HepG2 (cell line): ENCODE results near the gene ISG20. TPM values are rescaled to one million over a fixed set of nuclear protein-coding genes. Genes with fewer than 3 reads are reported as not detected.
A peak's percentile ranks its signal among the peaks of the same experiment; 100 is the strongest.

Experiments used
- ATAC-seq: fragments of 200-7000 bp; cut with Tn5 transposase; 3 replicates; pipeline ENCODE4 v1.9.1; 2020; ENCODE audit warnings: mild to moderate bottlenecking, moderate library complexity
- BruUV-seq: library from RNA; stranded (reverse); fragments of 400-500 nt; replicated peaks from 2 replicates; lab custom pipeline; 2021; lab: Mats Ljungman, UMichigan
- CTCF ChIA-PET: fragments of 300-600 bp; formaldehyde crosslinking; extraction: SDS; loops from one replicate; lab custom pipeline; 2021; ENCODE audit warnings: low total read pairs, inconsistent platforms, low intra/inter-chr PET ratio; lab: Yijun Ruan, JAX
- POLR2A ChIA-PET: fragments of 350-600 bp; sonication (Branson Sonifier 250); formaldehyde crosslinking; loops from one replicate; lab custom pipeline; 2020; ENCODE audit warnings: antibody characterized with exemption, inconsistent platforms; lab: Yijun Ruan, JAX
- DNase-seq: peaks from one replicate; pipeline ENCODE4 v3.0.0-alpha.2; 2015; ENCODE audit warnings: low spot score
- FAIRE-seq: peaks from 3 replicates; lab custom pipeline; 2011; peaks lifted over from hg19 to GRCh38; lab: Jason Lieb, UNC
- H2AFZ ChIP-seq: one replicate; pipeline ENCODE4 v1.6.1; 2011; ENCODE audit warnings: low read length, inconsistent platforms
- H3K27ac ChIP-seq: fragments of 300-600 bp; 3 replicates; pipeline ENCODE4 v1.8.0; 2011; ENCODE audit warnings: mixed run types, mild to moderate bottlenecking, mixed read lengths, low read length, inconsistent platforms; ENCODE audit not compliant: insufficient read depth; ENCODE audit errors: extremely low read length
- H3K27me3 ChIP-seq, 2 experiments: fragments of 200-600 bp in 1 of 2; 2 replicates in 1 of 2; 3 replicates in 1 of 2; pipeline versions ENCODE4 v1.6.0 to v1.8.0; 2011; ENCODE audit warnings: low read length in 2 of 2, mild to moderate bottlenecking in 2 of 2, moderate library complexity in 2 of 2, inconsistent platforms in 1 of 2; ENCODE audit not compliant: insufficient read depth in 2 of 2, control insufficient read depth in 1 of 2
- H3K36me3 ChIP-seq, 2 experiments: fragments of 200-600 bp in 1 of 2; replicated peaks in 1 of 2; 2 replicates in 1 of 2; 3 replicates in 1 of 2; pipeline versions ENCODE4 v1.5.1 to v1.8.0; 2011; ENCODE audit warnings: low read length in 2 of 2, inconsistent platforms in 1 of 2; ENCODE audit not compliant: insufficient read depth in 2 of 2, control insufficient read depth in 1 of 2
- H3K4me1 ChIP-seq: 2 replicates; pipeline ENCODE4 v1.5.1; 2012; ENCODE audit warnings: low read length, inconsistent platforms; ENCODE audit not compliant: insufficient read depth
- H3K4me2 ChIP-seq: 2 replicates; pipeline ENCODE4 v1.6.0; 2011; ENCODE audit warnings: low read depth, low read length, inconsistent platforms
- H3K4me3 ChIP-seq, 3 experiments: fragments of 200-600 bp in 1 of 3; sonication (generic), shearing (Covaris generic) in 1 of 3; replicated peaks in 1 of 3; 2 replicates each; pipeline ENCODE4 v1.5.1; 2011 to 2016; ENCODE audit warnings: low read length in 3 of 3, inconsistent platforms in 2 of 3, low read depth in 2 of 3, mild to moderate bottlenecking in 2 of 3, control low read depth in 1 of 3, mixed read lengths in 1 of 3; ENCODE audit not compliant: insufficient read depth in 1 of 3
- H3K79me2 ChIP-seq: one replicate; pipeline ENCODE4 v1.6.1; 2011; ENCODE audit warnings: low read length, inconsistent platforms; ENCODE audit not compliant: insufficient read depth
- H3K9ac ChIP-seq: 2 replicates; pipeline ENCODE4 v1.6.0; 2011; ENCODE audit warnings: mild to moderate bottlenecking, low read depth, low read length, inconsistent platforms; ENCODE audit not compliant: insufficient read depth
- H3K9me3 ChIP-seq: 2 replicates; pipeline ENCODE4 v1.5.1; 2012; ENCODE audit warnings: mild to moderate bottlenecking, low read length
- H4K20me1 ChIP-seq: 2 replicates; pipeline ENCODE4 v1.6.0; 2011; ENCODE audit warnings: inconsistent platforms, mild to moderate bottlenecking, low read length, moderate library complexity; ENCODE audit not compliant: insufficient read depth
- ARNT ChIP-seq: fragments of 450-650 bp; IDR thresholded peaks from 2 replicates; pipeline ENCODE4 v1.6.1; 2017
- ETV6 ChIP-seq: sonication (generic); formaldehyde crosslinking; conservative IDR thresholded peaks from 2 replicates; pipeline ENCODE4 v1.4.0; 2020; ENCODE audit warnings: missing genetic modification reagents
- MYC ChIP-seq: sonication (generic); formaldehyde crosslinking; IDR thresholded peaks from 2 replicates; pipeline ENCODE4 v1.9.0; 2021; ENCODE audit warnings: missing genetic modification reagents, borderline replicate concordance
- PHB2 ChIP-seq: fragments of 450-650 bp; IDR thresholded peaks from 2 replicates; pipeline ENCODE4 v1.6.1; 2018; ENCODE audit not compliant: partially characterized antibody
- ZFP36 ChIP-seq: fragments of 150-350 bp; IDR thresholded peaks from 2 replicates; pipeline ENCODE4 v1.6.1; 2018; ENCODE audit warnings: borderline replicate concordance, low read length, low read depth; ENCODE audit not compliant: partially characterized antibody
- ZMYM3 ChIP-seq: sonication (generic); formaldehyde crosslinking; IDR thresholded peaks from 2 replicates; pipeline ENCODE4 v1.5.1; 2020; ENCODE audit warnings: mild to moderate bottlenecking, missing genetic modification reagents
- ZNF768 ChIP-seq: sonication (generic); formaldehyde crosslinking; IDR thresholded peaks from 2 replicates; pipeline ENCODE4 v1.4.0; 2020; ENCODE audit warnings: missing genetic modification reagents
- WGBS: methylation state at CpG from one replicate; pipeline ENCODE4 v1.1.6; 2017; ENCODE audit warnings: low lambda C conversion rate; 5-methylcytosine and 5-hydroxymethylcytosine counted together
- in situ Hi-C: cut with HindIII; loops from 2 replicates; pipeline ENCODE4 v1.10.0; 2017; ENCODE audit warnings: low pct_unique_long_range_greater_than_20kb; ENCODE audit not compliant: extremely low pct_ligation_motif_present
- intact Hi-C: fragments of 100-400 bp; cut with micrococcal nuclease; formaldehyde crosslinking; loops from one replicate; pipeline ENCODE4 v1.10.0; 2022; ENCODE audit not compliant: unreplicated experiment
- polyA plus RNA-seq, 8 experiments: library from polyadenylated mRNA; depleted of rRNA in 3 of 8; stranded (reverse) in 7 of 8; unstranded in 1 of 8; fragments of >200 nt; fragmentation: Illumina TruSeq in 4 of 8; extraction: Trizol in 4 of 8; gene quantifications; 2 replicates each; pipeline versions ENCODE4 v1.2.1 to v1.2.3, GENCODE V29; 2011 to 2016; ENCODE audit warnings: low read depth in 4 of 8, missing spikeins in 1 of 8, mixed read lengths in 1 of 8; ENCODE audit not compliant: insufficient read depth in 1 of 8
- total RNA-seq, 5 experiments: library from RNA; depleted of rRNA; stranded (reverse); fragments of >200 nt; fragmentation: Illumina TruSeq; extraction: Trizol; gene quantifications; 2 replicates each; pipeline ENCODE4 v1.2.3, GENCODE V29; 2016; ENCODE audit warnings: low read depth in 1 of 5
- TF ChIP-seq, protein P1 (sequence below): sonication (generic); formaldehyde crosslinking; IDR thresholded peaks from 2 replicates; pipeline ENCODE4 v1.8.0; 2022; ENCODE audit warnings: mild to moderate bottlenecking, missing genetic modification reagents, moderate library complexity

The ISG20 gene
- total and polyA plus RNA-seq, 2 of the 13 experiments (the other 11 are each of a cell fraction or from before 2014, with no cell fraction given): 6.3 to 31.5 TPM

DNA sequence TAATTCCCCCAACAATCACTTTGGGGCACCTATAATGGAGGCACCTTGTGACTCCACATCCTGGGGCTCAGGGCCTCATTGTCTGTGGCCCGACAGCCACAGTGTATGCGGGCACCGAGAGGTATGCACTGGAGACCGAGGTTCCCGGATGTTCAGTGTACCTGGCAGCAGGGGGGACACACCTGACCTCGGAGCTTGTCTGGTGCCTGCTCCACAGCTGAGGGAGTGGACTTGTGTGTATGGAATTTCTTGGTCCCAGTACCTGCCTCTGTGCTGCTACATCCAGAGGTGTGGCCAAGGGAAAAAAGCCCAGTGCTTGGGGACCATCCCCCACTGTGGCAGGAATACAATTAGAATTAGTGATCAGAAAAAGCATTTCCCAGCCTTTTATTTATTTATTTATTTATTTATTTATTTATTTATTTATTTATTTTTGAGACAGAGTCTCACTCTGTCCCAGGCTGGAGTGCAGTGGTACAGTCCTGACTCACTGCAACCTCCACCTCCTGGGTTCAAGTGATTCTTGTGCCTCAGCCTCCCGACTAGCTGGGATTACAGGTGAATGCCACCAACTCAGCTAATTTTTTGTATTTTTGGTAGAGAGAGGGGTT lies 26.5 kb upstream of the ISG20 start:
- Histone ChIP-seq H3K27me3 (0 out of 5 replicates have a peak, but pooled peaks cover 0 to 2% of the 10 kb centered on the region in 2 experiments), H4K20me1 (no peaks in the 10 kb centered on the region), H3K27ac (no peak overlapping the region), H3K4me2 (no peak overlapping the region), H3K4me1 (peaks cover 22% of the 10 kb centered on the region), H3K79me2 (no peaks in the 10 kb centered on the region), H3K9me3 (no peaks in the 10 kb centered on the region), H3K36me3 (no peaks in the 10 kb centered on the region), H2AFZ (no peak overlapping the region), H3K4me3 (no peak overlapping the region), H3K9ac (no peak overlapping the region)
- FAIRE-seq: no peak
- ChIA-PET POLR2A (no interaction called here), CTCF (no interaction called here)
- 59% methylated on average over 5 of the region's 7 CpGs for WGBS
- DNase-seq: no peak
- in situ Hi-C loops: no loop called here
- no TSS peak for BruUV-seq
- intact Hi-C loops: no loop called here
- TF ChIP-seq PHB2 (no peak), ARNT (no peak), ETV6 (CRISPR knock-in tag) (no peak)
- TF ChIP-seq, protein P1, sequence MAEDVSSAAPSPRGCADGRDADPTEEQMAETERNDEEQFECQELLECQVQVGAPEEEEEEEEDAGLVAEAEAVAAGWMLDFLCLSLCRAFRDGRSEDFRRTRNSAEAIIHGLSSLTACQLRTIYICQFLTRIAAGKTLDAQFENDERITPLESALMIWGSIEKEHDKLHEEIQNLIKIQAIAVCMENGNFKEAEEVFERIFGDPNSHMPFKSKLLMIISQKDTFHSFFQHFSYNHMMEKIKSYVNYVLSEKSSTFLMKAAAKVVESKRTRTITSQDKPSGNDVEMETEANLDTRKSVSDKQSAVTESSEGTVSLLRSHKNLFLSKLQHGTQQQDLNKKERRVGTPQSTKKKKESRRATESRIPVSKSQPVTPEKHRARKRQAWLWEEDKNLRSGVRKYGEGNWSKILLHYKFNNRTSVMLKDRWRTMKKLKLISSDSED: no peak
- no peak for ATAC-seq

DNA sequence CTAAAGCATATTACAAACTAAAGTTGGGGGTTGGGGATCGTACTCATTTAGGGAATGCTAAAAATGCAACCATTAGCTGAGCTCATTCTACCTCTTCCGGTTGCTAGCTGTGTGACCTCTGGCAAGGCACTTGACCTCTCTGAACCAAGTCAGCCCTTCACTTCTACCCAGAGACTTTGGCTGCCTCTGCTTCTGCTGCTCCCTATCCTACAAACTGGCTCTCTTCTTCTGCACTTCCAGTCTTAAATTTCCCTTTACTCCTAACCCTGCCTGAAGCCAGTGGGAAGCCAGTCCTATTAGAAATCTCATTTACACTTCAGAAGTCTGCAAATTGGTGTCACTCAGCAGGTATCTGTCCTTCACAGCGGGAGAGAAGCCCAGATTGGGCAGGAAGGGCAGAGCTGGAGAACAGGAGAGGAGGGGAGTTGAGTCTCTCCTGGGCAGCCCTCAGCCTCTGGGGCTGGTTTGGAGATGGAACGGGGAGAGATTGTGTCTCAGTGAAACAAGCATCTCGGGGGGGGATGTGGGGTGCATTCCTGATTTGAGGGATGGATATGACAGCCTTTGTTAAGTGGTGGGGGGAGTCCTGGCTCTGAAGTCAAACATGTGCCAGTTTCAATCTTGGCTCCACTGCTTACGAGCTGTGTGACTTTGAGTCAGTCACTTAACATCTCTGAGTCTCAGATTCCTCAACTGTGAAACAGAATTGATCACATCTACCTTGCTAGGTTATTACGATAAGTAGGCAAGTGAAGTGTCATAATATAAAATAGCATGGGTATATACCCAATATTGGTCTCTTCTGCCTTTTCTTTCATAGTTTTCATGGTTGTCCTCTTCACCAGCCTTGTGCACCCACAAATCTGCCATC lies 25.5 kb upstream of the ISG20 start:
- ATAC-seq (no peak), FAIRE-seq (no peak), DNase-seq (no peak)
- POLR2A ChIA-PET: no interaction called here
- TF ChIP-seq ZMYM3 (0 out of 2 replicates have a peak, but pooled peaks have one; percentile 31), MYC (CRISPR knock-in tag) (no peak), ZNF768 (CRISPR knock-in tag) (peak; percentile 84; the same call in 1 of the 2 replicates), ZFP36 (peak; percentile 16)
- Histone ChIP-seq H3K4me2 (no peak overlapping the region), H3K4me1 (peaks cover 22% of the 10 kb centered on the region), H3K9ac (no peak overlapping the region), H2AFZ (no peak overlapping the region), H3K27ac (no peak overlapping the region), H3K9me3 (no peaks in the 10 kb centered on the region), H4K20me1 (no peaks in the 10 kb centered on the region), H3K27me3 (0 out of 5 replicates have a peak, but pooled peaks cover 0 to 2% of the 10 kb centered on the region in 2 experiments), H3K4me3 (no peak overlapping the region), H3K79me2 (no peaks in the 10 kb centered on the region), H3K36me3 (no peaks in the 10 kb centered on the region)
- BruUV-seq: no TSS peak
- intact Hi-C loops (no loop called here), in situ Hi-C loops (no loop called here)
- CTCF ChIA-PET: interaction anchor here (1.3 kb wide), 1 partner anchor 137 kb away, joined by 5 read pairs; no protein-coding TSS in a partner anchor
- WGBS: 8% methylated on average over 7 of the region's 7 CpGs
